Endometrium (tissue), 2 donors: ENCODE data around the gene NOS1AP.
"Not testable (repeated sequence)": the region's sequence is repeated elsewhere in the genome, so short reads cannot be mapped to it uniquely, and the experiment has no call there.

Experiments
- FAIRE-seq: peaks from 2 replicates; lab custom pipeline; 2012; peaks lifted over from hg19 to GRCh38; lab: Jason Lieb, UNC
- donor health status: control.
- donor health status: control.

The NOS1AP gene

DNA sequence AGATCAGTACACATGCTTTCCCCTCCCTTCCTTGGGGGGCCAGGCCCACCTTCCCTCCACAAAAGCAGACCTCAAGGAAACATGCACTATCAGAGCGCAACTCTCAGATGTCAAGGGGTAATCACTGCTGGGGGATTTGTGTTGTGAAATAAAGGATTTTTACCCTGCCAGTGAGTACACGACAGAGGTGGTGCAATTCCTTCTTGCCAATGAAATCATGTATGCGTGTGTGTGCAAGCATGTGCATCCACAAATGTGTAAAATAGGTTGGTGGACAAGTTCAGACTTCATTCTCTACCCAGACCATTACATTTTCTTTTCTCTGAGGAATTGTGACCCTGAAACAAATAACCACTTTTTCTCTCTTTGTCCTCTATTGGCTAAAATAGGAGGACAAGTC lies 9.8 kb upstream of the NOS1AP start:
- no peak for FAIRE-seq

GRCh38 chr1:162060314-162060713 lies 9.2 kb upstream of the NOS1AP start:
- FAIRE-seq: no peak

- no peak for FAIRE-seq
Measured at GRCh38 chr1:162062542-162063015, 6.9 kb upstream of the NOS1AP start.

GRCh38 chr1:162065016-162065415 lies 4.5 kb upstream of the NOS1AP start:
- FAIRE-seq: no peak

GRCh38 chr1:162066836-162067235 lies 2.7 kb upstream of the NOS1AP start:
- not testable (repeated sequence) for FAIRE-seq

GRCh38 chr1:162067466-162067865 lies 2.0 kb upstream of the NOS1AP start:
- FAIRE-seq: no peak

- no peak for FAIRE-seq
Measured at GRCh38 chr1:162068301-162068700, 1.2 kb upstream of the NOS1AP start.

GRCh38 chr1:162070094-162070748 lies 730 bp downstream of the NOS1AP start:
- FAIRE-seq: no peak

GRCh38 chr1:162070825-162071224 lies 1.3 kb downstream of the NOS1AP start:
- FAIRE-seq: no peak

- no peak for FAIRE-seq
Measured at GRCh38 chr1:162072740-162073139, 3.2 kb downstream of the NOS1AP start.

DNA sequence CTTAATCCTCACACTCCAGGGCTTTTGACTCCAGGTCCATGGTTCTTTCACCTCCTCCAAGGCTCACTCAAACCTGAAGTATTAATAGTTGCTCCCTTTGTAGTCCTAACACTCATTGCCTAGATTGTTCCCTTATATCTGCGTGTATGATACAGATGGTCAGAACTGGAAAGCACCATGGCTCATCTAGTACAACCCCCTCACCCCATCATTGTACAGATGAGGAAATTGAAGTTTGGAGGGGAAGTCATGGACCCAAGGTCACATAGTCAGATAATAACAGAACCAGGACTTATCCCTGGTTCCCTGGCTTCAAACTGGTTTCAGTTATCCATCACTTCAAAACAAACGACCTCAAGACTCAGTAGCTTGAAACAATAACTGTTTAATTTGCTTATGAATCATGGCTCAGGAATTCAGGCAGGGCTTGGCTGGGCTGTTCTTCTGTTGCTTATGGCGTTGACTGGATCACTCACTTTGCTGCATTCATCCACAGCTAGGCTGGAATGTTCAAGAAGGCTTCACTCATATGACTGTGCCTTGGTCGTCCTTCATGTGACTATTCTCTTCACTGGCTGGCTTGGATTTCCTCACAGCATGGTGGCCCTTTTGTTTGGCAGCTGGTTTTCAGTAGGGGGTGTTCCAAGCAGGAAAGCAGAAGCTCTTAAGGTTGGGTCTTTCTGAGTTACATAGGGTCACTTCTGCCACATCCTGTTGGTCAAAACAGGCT lies 5.0 kb downstream of the NOS1AP start:
- no peak for FAIRE-seq

DNA sequence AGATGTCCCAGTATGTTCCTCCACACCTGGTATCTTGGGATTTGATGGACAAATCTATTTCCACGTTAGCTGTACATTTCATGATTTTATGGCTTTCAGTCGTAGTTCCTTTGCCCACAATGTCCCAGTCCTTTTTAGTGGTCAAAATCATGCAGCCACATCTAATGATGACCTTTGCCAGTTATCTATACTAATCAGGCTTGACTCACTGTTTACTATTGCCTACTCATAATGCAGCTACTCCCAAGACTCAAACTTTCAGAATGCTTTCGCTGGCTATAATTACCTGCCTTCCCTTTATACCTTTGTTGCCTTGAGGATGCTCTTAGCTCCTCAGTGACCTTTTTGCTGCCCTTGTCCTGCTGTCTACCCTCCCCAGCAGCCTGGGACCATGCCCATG lies 6.4 kb downstream of the NOS1AP start:
- no peak for FAIRE-seq

DNA sequence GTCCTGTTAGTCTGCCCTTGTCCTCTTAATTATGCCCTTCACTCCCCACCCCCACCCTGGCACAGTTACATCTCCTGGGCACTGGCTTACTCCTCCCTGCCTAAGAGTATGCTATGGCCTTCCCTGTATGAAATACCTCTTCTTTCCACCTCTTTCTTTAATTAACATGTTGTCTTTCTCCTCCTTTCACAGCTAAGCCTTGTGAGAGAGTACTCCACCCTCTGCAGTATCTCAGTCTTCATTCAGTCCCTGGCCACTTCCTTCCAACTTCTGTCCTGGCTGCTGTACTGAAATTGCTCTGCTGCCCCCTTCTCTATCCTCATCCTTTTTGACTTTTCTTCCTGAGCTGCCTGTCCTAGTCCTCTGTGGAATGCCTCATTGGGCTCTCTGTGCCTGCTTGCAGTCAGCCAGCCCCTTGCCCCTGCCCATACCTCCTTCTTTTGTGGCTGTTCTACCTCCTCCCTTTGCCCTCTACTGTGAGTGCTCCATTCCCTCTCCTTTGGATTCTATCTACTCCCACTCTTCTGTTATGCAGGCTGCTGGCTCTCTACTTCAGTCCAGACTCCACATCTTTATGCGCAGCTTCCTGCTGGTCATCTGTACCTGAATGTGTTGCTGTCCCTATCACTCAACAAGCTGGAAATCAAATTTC lies 8.3 kb downstream of the NOS1AP start:
- no peak for FAIRE-seq

DNA sequence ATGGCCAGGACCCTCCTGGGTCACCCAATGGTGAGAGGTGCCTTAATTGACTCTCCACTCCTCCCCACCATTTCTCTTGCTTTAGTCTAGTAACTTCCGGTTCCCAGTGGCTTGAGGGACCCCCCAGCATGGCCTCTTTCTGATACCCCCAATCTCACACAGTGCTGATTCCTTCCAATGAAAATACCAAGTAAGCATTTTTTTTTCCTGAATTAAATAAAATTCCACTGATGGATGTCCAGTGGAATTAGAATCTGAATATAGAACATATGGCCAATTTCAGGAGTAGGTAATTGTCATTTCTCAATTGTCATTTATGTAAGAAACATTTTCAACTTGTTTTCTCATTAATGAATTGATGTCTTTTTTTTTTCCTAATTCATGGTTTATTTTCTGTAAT lies 9.5 kb downstream of the NOS1AP start:
- no peak for FAIRE-seq

DNA sequence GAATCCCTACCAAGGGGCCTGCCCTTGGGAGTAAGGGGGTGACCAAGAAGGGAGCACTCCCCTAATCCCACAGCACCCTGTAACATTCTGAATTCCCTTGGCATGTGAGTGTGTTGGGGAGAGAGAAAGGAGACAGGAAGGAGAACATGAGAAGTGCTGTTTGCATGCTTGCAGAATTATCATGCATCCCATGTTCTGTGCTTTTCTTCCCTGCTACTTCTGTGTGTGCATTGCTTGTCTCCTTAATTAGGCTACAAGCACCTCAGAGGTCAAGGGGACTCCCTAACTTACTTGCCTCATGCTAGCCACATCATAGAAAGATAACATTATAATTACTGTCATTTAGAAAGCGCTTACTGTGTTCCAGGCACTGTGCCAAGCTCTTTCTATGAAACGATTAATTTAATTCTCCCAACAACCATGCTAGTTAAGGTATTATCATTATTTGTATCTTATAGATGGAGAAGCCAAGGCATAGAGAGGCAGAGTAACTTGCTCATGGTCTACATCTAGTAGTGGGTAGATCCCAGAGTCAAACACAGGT lies 11.1 kb downstream of the NOS1AP start:
- no peak for FAIRE-seq

- no peak for FAIRE-seq
Measured at GRCh38 chr1:162081316-162081715, 11.8 kb downstream of the NOS1AP start.

GRCh38 chr1:162082080-162082479 lies 12.6 kb downstream of the NOS1AP start:
- FAIRE-seq: not testable (repeated sequence)

DNA sequence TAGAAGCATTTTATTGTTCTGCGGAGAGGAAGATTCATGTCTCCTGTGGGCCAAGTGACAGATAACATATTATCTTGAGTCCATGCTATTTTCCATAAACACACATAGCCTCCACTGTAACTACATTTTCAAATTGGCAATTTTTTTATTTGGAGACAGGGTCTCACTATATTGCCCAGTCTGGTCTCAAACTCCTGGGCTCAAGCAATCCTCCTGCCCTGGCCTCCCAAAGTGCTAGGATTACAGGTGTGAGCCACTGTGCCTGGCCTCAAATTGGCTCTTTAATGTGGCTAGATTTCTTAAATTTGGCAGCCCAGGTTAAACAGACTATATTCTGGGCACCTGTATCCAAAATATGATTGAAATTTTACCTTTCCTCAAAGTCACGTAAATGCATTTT lies 13.8 kb downstream of the NOS1AP start:
- no peak for FAIRE-seq

GRCh38 chr1:162085991-162086390 lies 16.5 kb downstream of the NOS1AP start:
- no peak for FAIRE-seq

GRCh38 chr1:162087111-162087510 lies 17.6 kb downstream of the NOS1AP start:
- FAIRE-seq: no peak

- FAIRE-seq: no peak
Measured at GRCh38 chr1:162087574-162087973, 18.1 kb downstream of the NOS1AP start.

DNA sequence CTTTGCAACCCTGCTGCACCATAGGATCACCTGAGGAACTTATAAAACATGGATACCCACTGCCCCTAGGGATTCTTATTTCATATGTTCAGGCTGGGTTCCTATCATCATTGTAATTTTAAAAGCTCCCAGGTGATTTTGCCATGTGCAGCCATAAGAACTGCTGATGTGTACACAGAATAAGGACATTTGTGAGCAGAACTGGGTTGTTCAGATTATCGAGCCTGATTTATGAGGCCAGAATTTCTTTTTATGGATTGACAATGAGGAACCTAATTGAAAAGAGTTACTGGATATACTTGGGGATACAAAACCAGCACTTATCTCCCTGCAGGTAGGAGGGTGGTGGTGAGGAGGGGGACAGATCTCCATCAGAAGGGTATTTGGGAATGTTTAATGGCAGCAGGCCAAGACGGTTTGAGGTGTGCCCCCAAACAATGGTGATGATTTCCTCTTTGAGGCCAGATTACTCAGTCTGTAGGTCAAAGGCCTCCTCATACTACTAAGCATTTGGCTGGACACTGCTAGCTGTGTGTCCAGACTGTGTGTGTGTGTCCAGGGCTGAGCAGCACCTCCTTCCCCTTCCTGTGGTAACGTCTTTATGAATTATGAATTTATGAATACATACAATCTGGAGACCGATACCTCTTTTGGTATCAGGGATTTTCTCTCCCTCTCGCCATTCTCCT lies 18.9 kb downstream of the NOS1AP start:
- FAIRE-seq: no peak
